HepG2 (cell line): Measurements from ENCODE around the gene POLR1G. TPM values are rescaled to one million over a fixed set of nuclear protein-coding genes. Genes with fewer than 3 reads are reported as not detected.

Experiments used
- CBFB ChIP-seq: sonication (generic); formaldehyde crosslinking; IDR thresholded peaks from 2 replicates; pipeline ENCODE4 v1.4.0; 2020; ENCODE audit warnings: missing genetic modification reagents
- EZH2 ChIP-seq: conservative IDR thresholded peaks from 2 replicates; pipeline ENCODE4 v1.6.1; 2012; ENCODE audit warnings: mild to moderate bottlenecking, low read depth, low read length, moderate library complexity
- IRF2 ChIP-seq: IDR thresholded peaks from 2 replicates; pipeline ENCODE4 v1.6.1; 2018; ENCODE audit warnings: missing genetic modification reagents, missing compliant biosample characterization
- NKX3-1 ChIP-seq: sonication (generic); formaldehyde crosslinking; IDR thresholded peaks from 2 replicates; pipeline ENCODE4 v1.5.0; 2020; ENCODE audit warnings: missing genetic modification reagents
- ZBTB7B ChIP-seq: sonication (generic); formaldehyde crosslinking; IDR thresholded peaks from 2 replicates; pipeline ENCODE4 v1.4.0; 2020; ENCODE audit warnings: missing genetic modification reagents
- ZNF546 ChIP-seq: sonication (generic); formaldehyde crosslinking; conservative IDR thresholded peaks from 2 replicates; pipeline ENCODE4 v1.8.1; 2023; ENCODE audit warnings: mild to moderate bottlenecking, missing genetic modification reagents
- ZNF589 ChIP-seq: sonication (generic); formaldehyde crosslinking; conservative IDR thresholded peaks from 2 replicates; pipeline ENCODE4 v1.8.0; 2022; ENCODE audit warnings: mild to moderate bottlenecking, moderate library complexity, missing genetic modification reagents
- ZNF841 ChIP-seq: sonication (generic); formaldehyde crosslinking; IDR thresholded peaks from 2 replicates; pipeline ENCODE4 v1.8.1; 2023; ENCODE audit warnings: missing genetic modification reagents, borderline replicate concordance
- ZNF883 ChIP-seq: sonication (generic); formaldehyde crosslinking; IDR thresholded peaks from 2 replicates; pipeline ENCODE4 v1.5.1; 2020; ENCODE audit warnings: mild to moderate bottlenecking, missing genetic modification reagents; ENCODE audit errors: not compliant biosample characterization
- ZSCAN9 ChIP-seq: IDR thresholded peaks from 2 replicates; pipeline ENCODE4 v1.6.1; 2016; ENCODE audit warnings: borderline replicate concordance
- polyA plus RNA-seq, 8 experiments: library from polyadenylated mRNA; depleted of rRNA in 3 of 8; stranded (reverse) in 7 of 8; unstranded in 1 of 8; fragments of >200 nt; fragmentation: Illumina TruSeq in 4 of 8; extraction: Trizol in 4 of 8; gene quantifications; 2 replicates each; pipeline versions ENCODE4 v1.2.1 to v1.2.3, GENCODE V29; 2011 to 2016; ENCODE audit warnings: low read depth in 4 of 8, missing spikeins in 1 of 8, mixed read lengths in 1 of 8; ENCODE audit not compliant: insufficient read depth in 1 of 8
- total RNA-seq, 5 experiments: library from RNA; depleted of rRNA; stranded (reverse); fragments of >200 nt; fragmentation: Illumina TruSeq; extraction: Trizol; gene quantifications; 2 replicates each; pipeline ENCODE4 v1.2.3, GENCODE V29; 2016; ENCODE audit warnings: low read depth in 1 of 5
- TF ChIP-seq, protein P1 (sequence below): sonication (generic); formaldehyde crosslinking; IDR thresholded peaks from 2 replicates; pipeline ENCODE4 v1.4.0; 2020; ENCODE audit warnings: mild to moderate bottlenecking, missing genetic modification reagents
- TF ChIP-seq, protein P2 (sequence below): IDR thresholded peaks from 2 replicates; pipeline ENCODE4 v1.6.1; 2012; ENCODE audit warnings: low read depth, low read length, improper control_type of control experiment
- TF ChIP-seq, protein P3 (sequence below): sonication (generic); formaldehyde crosslinking; IDR thresholded peaks from 2 replicates; pipeline ENCODE4 v1.4.0; 2020; ENCODE audit warnings: missing genetic modification reagents, borderline replicate concordance
- TF ChIP-seq, protein P4 (sequence below): sonication (generic); formaldehyde crosslinking; IDR thresholded peaks from 2 replicates; pipeline ENCODE4 v1.4.0; 2020; ENCODE audit warnings: missing genetic modification reagents, borderline replicate concordance
- TF ChIP-seq, protein P5 (sequence below): sonication (generic); formaldehyde crosslinking; IDR thresholded peaks from 2 replicates; pipeline ENCODE4 v1.5.0; 2020; ENCODE audit warnings: mild to moderate bottlenecking, missing genetic modification reagents
- TF ChIP-seq, protein P6 (sequence below): sonication (generic); formaldehyde crosslinking; conservative IDR thresholded peaks from 2 replicates; pipeline ENCODE4 v1.8.0; 2022; ENCODE audit warnings: mild to moderate bottlenecking, moderate library complexity, missing genetic modification reagents

Gene POLR1G
- total and polyA plus RNA-seq, 2 of the 13 experiments (the other 11 are each of a cell fraction or from before 2014, with no cell fraction given): 3.5 to 20.8 TPM

GRCh38 chr19:45455707-45456499 lies 49.5 kb downstream of the POLR1G start (continued):
- TF ChIP-seq, protein P1, sequence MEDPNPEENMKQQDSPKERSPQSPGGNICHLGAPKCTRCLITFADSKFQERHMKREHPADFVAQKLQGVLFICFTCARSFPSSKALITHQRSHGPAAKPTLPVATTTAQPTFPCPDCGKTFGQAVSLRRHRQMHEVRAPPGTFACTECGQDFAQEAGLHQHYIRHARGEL: no peak
- TF ChIP-seq EZH2: no peak
- TF ChIP-seq IRF2 (CRISPR knock-in tag): peak; percentile 82
- TF ChIP-seq NKX3-1 (CRISPR knock-in tag): 0 out of 2 replicates have a peak, but pooled peaks have one; percentile 32
- TF ChIP-seq, protein P2, sequence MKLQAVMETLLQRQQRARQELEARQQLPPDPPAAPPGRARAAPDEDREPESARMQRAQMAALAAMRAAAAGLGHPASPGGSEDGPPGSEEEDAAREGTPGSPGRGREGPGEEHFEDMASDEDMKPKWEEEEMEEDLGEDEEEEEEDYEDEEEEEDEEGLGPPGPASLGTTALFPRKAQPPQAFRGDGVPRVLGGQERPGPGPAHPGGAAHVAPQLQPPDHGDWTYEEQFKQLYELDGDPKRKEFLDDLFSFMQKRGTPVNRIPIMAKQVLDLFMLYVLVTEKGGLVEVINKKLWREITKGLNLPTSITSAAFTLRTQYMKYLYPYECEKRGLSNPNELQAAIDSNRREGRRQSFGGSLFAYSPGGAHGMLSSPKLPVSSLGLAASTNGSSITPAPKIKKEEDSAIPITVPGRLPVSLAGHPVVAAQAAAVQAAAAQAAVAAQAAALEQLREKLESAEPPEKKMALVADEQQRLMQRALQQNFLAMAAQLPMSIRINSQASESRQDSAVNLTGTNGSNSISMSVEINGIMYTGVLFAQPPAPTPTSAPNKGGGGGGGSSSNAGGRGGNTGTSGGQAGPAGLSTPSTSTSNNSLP: no peak
- TF ChIP-seq, protein P3, sequence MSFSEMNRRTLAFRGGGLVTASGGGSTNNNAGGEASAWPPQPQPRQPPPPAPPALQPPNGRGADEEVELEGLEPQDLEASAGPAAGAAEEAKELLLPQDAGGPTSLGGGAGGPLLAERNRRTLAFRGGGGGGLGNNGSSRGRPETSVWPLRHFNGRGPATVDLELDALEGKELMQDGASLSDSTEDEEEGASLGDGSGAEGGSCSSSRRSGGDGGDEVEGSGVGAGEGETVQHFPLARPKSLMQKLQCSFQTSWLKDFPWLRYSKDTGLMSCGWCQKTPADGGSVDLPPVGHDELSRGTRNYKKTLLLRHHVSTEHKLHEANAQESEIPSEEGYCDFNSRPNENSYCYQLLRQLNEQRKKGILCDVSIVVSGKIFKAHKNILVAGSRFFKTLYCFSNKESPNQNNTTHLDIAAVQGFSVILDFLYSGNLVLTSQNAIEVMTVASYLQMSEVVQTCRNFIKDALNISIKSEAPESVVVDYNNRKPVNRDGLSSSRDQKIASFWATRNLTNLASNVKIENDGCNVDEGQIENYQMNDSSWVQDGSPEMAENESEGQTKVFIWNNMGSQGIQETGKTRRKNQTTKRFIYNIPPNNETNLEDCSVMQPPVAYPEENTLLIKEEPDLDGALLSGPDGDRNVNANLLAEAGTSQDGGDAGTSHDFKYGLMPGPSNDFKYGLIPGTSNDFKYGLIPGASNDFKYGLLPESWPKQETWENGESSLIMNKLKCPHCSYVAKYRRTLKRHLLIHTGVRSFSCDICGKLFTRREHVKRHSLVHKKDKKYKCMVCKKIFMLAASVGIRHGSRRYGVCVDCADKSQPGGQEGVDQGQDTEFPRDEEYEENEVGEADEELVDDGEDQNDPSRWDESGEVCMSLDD (CRISPR knock-in tag): peak; percentile 91; the same call in 1 of the 2 replicates
- TF ChIP-seq ZNF589 (CRISPR knock-in tag): no peak
- TF ChIP-seq ZNF546 (CRISPR knock-in tag): no peak
- no peak for TF ChIP-seq ZNF841 (CRISPR knock-in tag)
- TF ChIP-seq, protein P4, sequence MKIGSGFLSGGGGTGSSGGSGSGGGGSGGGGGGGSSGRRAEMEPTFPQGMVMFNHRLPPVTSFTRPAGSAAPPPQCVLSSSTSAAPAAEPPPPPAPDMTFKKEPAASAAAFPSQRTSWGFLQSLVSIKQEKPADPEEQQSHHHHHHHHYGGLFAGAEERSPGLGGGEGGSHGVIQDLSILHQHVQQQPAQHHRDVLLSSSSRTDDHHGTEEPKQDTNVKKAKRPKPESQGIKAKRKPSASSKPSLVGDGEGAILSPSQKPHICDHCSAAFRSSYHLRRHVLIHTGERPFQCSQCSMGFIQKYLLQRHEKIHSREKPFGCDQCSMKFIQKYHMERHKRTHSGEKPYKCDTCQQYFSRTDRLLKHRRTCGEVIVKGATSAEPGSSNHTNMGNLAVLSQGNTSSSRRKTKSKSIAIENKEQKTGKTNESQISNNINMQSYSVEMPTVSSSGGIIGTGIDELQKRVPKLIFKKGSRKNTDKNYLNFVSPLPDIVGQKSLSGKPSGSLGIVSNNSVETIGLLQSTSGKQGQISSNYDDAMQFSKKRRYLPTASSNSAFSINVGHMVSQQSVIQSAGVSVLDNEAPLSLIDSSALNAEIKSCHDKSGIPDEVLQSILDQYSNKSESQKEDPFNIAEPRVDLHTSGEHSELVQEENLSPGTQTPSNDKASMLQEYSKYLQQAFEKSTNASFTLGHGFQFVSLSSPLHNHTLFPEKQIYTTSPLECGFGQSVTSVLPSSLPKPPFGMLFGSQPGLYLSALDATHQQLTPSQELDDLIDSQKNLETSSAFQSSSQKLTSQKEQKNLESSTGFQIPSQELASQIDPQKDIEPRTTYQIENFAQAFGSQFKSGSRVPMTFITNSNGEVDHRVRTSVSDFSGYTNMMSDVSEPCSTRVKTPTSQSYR (CRISPR knock-in tag): peak; percentile 60; the same call in 1 of the 2 replicates
- peak; percentile 28; the same call in 1 of the 2 replicates for TF ChIP-seq CBFB (CRISPR knock-in tag)
- TF ChIP-seq ZBTB7B (CRISPR knock-in tag): peak; percentile 88
- TF ChIP-seq ZSCAN9: peak; percentile 71; the same call in 1 of the 2 replicates
- TF ChIP-seq, protein P5, sequence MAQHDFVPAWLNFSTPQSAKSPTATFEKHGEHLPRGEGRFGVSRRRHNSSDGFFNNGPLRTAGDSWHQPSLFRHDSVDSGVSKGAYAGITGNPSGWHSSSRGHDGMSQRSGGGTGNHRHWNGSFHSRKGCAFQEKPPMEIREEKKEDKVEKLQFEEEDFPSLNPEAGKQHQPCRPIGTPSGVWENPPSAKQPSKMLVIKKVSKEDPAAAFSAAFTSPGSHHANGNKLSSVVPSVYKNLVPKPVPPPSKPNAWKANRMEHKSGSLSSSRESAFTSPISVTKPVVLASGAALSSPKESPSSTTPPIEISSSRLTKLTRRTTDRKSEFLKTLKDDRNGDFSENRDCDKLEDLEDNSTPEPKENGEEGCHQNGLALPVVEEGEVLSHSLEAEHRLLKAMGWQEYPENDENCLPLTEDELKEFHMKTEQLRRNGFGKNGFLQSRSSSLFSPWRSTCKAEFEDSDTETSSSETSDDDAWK (CRISPR knock-in tag): no peak
- TF ChIP-seq, protein P6, sequence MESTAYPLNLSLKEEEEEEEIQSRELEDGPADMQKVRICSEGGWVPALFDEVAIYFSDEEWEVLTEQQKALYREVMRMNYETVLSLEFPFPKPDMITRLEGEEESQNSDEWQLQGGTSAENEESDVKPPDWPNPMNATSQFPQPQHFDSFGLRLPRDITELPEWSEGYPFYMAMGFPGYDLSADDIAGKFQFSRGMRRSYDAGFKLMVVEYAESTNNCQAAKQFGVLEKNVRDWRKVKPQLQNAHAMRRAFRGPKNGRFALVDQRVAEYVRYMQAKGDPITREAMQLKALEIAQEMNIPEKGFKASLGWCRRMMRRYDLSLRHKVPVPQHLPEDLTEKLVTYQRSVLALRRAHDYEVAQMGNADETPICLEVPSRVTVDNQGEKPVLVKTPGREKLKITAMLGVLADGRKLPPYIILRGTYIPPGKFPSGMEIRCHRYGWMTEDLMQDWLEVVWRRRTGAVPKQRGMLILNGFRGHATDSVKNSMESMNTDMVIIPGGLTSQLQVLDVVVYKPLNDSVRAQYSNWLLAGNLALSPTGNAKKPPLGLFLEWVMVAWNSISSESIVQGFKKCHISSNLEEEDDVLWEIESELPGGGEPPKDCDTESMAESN (CRISPR knock-in tag): peak; percentile 64
- TF ChIP-seq ZNF883: no peak
